Measurements from ENCODE around the gene CAMSAP2.

CAMSAP2 gene

DNA sequence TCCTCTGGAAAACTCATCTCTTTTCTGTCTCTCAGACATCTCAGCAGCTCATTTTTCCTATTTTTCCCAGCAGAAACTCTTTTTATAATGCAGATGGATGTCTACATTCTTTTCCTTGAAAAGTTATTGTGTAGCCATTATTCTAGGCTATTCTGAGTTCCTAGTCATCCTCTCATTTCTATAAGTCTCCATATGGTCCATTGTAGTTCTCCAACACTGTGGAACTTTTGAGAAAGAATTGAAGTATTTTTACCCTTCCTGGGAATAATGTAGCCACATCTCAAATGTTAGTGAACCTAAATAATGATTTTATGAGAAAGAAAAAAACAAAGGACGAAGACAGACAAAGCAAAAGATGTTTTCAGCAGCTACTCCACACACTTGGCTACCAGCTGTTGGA, 107.7 kb downstream of the CAMSAP2 start:
- H3K27me3 Mint-ChIP-seq (ENCODE audit: low read depth): no peaks in the 10 kb centered on the region
- H3K4me3 Mint-ChIP-seq: no peak overlapping the region
- H3K36me3 Mint-ChIP-seq (ENCODE audit: low read depth): peaks cover 66% of the 10 kb centered on the region
- TF ChIP-seq, protein P1, sequence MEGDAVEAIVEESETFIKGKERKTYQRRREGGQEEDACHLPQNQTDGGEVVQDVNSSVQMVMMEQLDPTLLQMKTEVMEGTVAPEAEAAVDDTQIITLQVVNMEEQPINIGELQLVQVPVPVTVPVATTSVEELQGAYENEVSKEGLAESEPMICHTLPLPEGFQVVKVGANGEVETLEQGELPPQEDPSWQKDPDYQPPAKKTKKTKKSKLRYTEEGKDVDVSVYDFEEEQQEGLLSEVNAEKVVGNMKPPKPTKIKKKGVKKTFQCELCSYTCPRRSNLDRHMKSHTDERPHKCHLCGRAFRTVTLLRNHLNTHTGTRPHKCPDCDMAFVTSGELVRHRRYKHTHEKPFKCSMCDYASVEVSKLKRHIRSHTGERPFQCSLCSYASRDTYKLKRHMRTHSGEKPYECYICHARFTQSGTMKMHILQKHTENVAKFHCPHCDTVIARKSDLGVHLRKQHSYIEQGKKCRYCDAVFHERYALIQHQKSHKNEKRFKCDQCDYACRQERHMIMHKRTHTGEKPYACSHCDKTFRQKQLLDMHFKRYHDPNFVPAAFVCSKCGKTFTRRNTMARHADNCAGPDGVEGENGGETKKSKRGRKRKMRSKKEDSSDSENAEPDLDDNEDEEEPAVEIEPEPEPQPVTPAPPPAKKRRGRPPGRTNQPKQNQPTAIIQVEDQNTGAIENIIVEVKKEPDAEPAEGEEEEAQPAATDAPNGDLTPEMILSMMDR (IDR thresholded peaks at IDR 0.05; ENCODE audit: unreplicated experiment in 3 of 3): no peak
- no peaks in the 10 kb centered on the region for H3K4me1 Mint-ChIP-seq
- no peak overlapping the region for H3K27ac Mint-ChIP-seq
- no peaks in the 10 kb centered on the region for H3K9me3 Mint-ChIP-seq

DNA sequence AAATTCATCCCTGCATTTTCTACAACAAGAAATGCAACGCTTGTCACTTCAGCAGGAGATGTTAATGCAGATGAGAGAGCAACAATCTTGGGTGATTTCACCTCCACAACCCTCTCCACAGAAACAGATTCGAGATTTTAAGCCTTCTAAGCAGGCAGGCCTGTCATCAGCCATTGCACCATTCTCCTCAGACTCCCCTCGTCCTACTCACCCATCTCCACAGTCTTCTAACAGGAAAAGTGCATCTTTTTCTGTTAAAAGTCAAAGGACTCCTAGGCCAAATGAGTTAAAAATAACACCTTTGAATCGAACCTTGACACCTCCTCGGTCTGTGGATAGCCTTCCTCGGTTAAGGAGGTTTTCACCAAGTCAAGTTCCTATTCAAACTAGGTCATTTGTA, 110.7 kb downstream of the CAMSAP2 start:
- TF ChIP-seq, protein P1 (IDR thresholded peaks at IDR 0.05; ENCODE audit: unreplicated experiment in 3 of 3): no peak

DNA sequence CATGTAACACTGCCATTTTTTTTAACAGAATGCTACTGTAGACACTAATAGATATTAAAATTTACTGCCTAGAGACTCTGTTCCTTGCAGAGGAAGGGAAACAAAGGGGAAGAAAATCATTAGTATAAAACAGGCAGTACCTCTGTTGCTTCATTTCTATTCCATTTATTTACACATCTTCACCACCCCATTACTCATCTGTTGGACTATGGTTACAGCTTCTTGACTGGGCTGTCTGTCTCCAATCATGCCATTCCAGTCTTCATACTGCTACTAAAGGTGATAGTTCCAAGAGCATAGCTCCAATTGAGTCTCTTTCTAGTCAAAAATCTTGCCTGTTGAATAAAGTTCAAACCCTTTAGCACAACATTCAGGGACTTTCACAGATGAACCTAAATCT, 111.9 kb downstream of the CAMSAP2 start:
- Mint-ChIP-seq H3K9me3 (no peaks in the 10 kb centered on the region), H3K36me3 (ENCODE audit: low read depth) (peaks cover 63% of the 10 kb centered on the region), H3K27me3 (ENCODE audit: low read depth) (no peaks in the 10 kb centered on the region), H3K27ac (no peak overlapping the region), H3K4me3 (no peak overlapping the region), H3K4me1 (no peaks in the 10 kb centered on the region)
- TF ChIP-seq, protein P1 (IDR thresholded peaks at IDR 0.05; ENCODE audit: unreplicated experiment in 3 of 3): no peak

More for the DNA sequence above, 110.7 kb downstream of the CAMSAP2 start:
- H3K4me1 Mint-ChIP-seq: no peaks in the 10 kb centered on the region
- H3K27ac Mint-ChIP-seq: no peak overlapping the region
- H3K9me3 Mint-ChIP-seq: no peaks in the 10 kb centered on the region
- H3K27me3 Mint-ChIP-seq (ENCODE audit: low read depth): no peaks in the 10 kb centered on the region
- no peak overlapping the region for H3K4me3 Mint-ChIP-seq
- H3K36me3 Mint-ChIP-seq (ENCODE audit: low read depth): peaks cover 68% of the 10 kb centered on the region

DNA sequence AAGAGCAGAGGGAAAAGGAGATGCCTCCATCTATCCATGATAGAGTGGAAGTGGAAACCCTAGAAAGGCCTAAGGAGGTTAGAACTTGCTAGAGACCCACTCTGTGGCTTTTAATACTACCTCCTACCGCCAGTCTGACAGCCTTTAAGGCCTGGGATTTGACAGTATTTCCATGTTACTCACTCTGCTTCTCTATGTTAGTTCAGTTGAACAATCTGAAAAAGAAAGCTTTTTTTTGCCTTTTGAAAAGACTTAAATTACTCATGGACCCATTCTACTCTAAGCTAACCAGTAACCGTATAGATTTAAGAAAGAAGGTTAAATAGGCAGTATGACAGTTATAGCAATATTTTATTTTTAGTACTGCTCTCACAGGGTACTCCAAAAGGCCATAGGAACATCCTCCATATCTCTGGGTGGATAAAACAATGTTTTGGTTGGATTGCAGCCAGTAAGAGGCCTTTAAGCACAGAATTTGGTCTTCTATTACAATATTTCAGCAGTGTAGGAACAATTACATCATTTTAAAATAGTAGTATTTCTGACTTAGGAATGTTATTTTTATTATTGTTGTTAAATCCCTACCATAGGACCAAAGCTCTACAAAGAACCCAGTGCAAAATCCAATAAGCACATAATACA, 118.1 kb downstream of the CAMSAP2 start:
- no peaks in the 10 kb centered on the region for H3K27me3 Mint-ChIP-seq (ENCODE audit: low read depth)
- TF ChIP-seq, protein P1 (IDR thresholded peaks at IDR 0.05; ENCODE audit: unreplicated experiment in 3 of 3): no peak
- H3K36me3 Mint-ChIP-seq (ENCODE audit: low read depth): peaks cover 40% of the 10 kb centered on the region
- H3K9me3 Mint-ChIP-seq: no peaks in the 10 kb centered on the region
- H3K4me3 Mint-ChIP-seq: no peak overlapping the region
- peaks cover 13% of the 10 kb centered on the region for H3K4me1 Mint-ChIP-seq
- peak overlapping the region; percentile 0 to 40 (median 15) for H3K27ac Mint-ChIP-seq

DNA sequence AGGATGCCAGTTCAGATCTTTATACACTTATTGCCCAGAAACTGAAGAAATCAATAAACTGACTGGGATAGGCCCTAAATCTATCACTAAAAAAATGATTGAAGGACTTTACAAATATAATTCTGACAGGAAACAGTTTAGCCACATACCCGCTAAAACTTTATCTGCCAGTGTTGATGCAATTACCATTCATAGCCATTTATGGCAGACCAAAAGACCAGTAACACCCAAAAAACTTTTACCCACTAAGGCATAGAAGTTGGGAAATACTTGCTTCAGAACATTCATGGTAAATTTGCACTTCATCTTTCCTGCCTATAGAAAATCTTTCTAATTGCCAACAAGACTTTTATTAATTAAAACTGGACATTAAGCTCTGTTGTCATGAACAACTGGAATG, 119.1 kb downstream of the CAMSAP2 start:
- TF ChIP-seq, protein P1 (IDR thresholded peaks at IDR 0.05; ENCODE audit: unreplicated experiment in 3 of 3): no peak
- H3K27ac Mint-ChIP-seq: no peak overlapping the region

More for the DNA sequence above, 119.1 kb downstream of the CAMSAP2 start:
- Mint-ChIP-seq H3K4me3 (no peak overlapping the region), H3K27me3 (ENCODE audit: low read depth) (no peaks in the 10 kb centered on the region), H3K9me3 (no peaks in the 10 kb centered on the region), H3K4me1 (peaks cover 13% of the 10 kb centered on the region), H3K36me3 (ENCODE audit: low read depth) (peaks cover 45% of the 10 kb centered on the region)

Data from nephron (organoid).